OCI-LY3 (cell line): Measurements from ENCODE around the gene COPRS.
"Not testable (repeated sequence)": the region's sequence is repeated elsewhere in the genome, so short reads cannot be mapped to it uniquely, and the experiment has no call there.

ENCODE experiments used
- H2AFZ ChIP-seq: fragments of 200-600, 300-600 bp; shearing (Covaris generic); 2 replicates; pipeline ENCODE4 v1.6.0; 2014; ENCODE audit warnings: antibody characterized with exemption, low read depth, low read length
- H3K27ac ChIP-seq: fragments of 200-600, 300-600 bp; sonication (generic); 2 replicates; pipeline ENCODE4 v1.5.1; 2014; ENCODE audit warnings: mild to moderate bottlenecking, low read length, moderate library complexity, mixed read lengths
- H3K27me3 ChIP-seq: fragments of 200-600, 300-600 bp; sonication (generic); 2 replicates; pipeline ENCODE4 v1.6.1; 2014; ENCODE audit warnings: low read depth, low read length, mixed read lengths
- H3K36me3 ChIP-seq: fragments of 200-600, 300-600 bp; sonication (generic); replicated peaks from 2 replicates; pipeline ENCODE3; 2014; ENCODE audit warnings: low read depth, low read length, mixed read lengths
- H3K4me1 ChIP-seq: fragments of 300-600, 200-600 bp; sonication (generic); 2 replicates; pipeline ENCODE4 v1.6.1; 2014; ENCODE audit warnings: low read length, mixed read lengths
- H3K4me2 ChIP-seq: fragments of 200-600, 300-600 bp; sonication (generic); 2 replicates; pipeline ENCODE4 v1.6.1; 2014; ENCODE audit warnings: low read length, mixed read lengths
- H3K4me3 ChIP-seq: fragments of 300-600, 200-600 bp; sonication (generic); 2 replicates; pipeline ENCODE4 v1.5.1; 2014; ENCODE audit warnings: antibody characterized with exemption, mild to moderate bottlenecking, low read length, moderate library complexity
- H3K79me2 ChIP-seq: fragments of 300-600, 200-600 bp; shearing (Covaris generic); 2 replicates; pipeline ENCODE4 v1.6.1; 2014; ENCODE audit warnings: mild to moderate bottlenecking, low read length, mixed read lengths
- H3K9ac ChIP-seq: fragments of 300-600, 200-600 bp; shearing (Covaris generic); 2 replicates; pipeline ENCODE4 v1.6.0; 2014; ENCODE audit warnings: mild to moderate bottlenecking, low read length, moderate library complexity
- H3K9me3 ChIP-seq: fragments of 200-600, 300-600 bp; shearing (Covaris generic); 2 replicates; pipeline ENCODE4 v1.6.1; 2014; ENCODE audit warnings: low read length, mixed read lengths; ENCODE audit not compliant: insufficient read depth
- H4K20me1 ChIP-seq: fragments of 200-600, 300-600 bp; sonication (generic); 2 replicates; pipeline ENCODE4 v1.6.1; 2016; ENCODE audit warnings: low read length, mixed read lengths; ENCODE audit not compliant: insufficient read depth
- EZH2phosphoT487 ChIP-seq: fragments of 200-600 bp; shearing (Covaris generic); IDR thresholded peaks from 2 replicates; pipeline ENCODE4 v1.6.1; 2018; ENCODE audit warnings: antibody characterized with exemption, mixed run types, low read depth
- TF ChIP-seq, protein P1 (sequence below): fragments of 200-600, 300-600 bp; sonication (generic); IDR thresholded peaks from 2 replicates; pipeline ENCODE4 v1.5.1; 2014; ENCODE audit warnings: antibody characterized with exemption, low read length, low read depth

Gene COPRS

DNA sequence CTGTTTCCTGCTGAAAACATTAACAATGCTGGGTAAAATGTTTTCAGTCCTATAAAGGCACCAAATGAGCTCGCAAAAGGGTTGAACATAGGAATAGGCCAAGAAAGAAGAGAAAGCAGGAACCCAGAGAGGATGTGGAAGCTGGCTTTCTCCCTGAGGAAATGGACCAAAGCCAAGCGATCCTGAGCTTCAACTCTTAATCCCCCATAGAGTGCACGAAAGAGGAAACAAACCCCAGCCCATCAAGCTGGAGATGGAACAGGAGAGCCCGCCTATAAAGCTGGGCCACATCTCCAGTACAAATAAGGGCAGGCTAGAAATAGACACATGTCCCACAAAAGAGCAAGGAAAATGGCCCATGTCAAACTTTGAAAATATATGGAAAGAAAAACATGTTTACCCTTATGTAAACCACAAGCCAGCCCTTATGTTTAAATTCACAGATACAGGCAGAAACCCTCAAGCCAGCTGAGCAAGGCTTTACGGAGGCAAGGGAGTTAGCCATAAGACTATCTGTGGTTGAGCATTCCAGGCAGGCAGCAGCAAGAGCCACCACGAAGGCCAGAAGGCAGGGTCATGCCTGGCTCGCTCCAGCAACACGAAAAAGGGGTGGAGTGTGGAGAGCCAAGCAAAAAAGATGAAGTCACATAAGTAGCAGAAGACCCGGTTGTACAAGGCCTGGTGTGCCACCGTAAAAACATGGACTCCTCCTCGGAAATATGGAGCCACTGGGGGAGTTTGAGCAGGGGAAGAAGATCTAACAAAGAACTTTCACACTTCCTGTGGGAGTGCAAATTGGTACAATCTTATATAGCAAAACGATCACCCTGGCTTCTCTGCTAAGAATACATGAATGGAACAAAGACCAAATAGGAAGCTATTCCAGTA, 27.8 kb downstream of the COPRS start:
- Histone ChIP-seq H4K20me1 (no peaks in the 10 kb centered on the region), H3K27me3 (no peaks in the 10 kb centered on the region), H2AFZ (no peak overlapping the region), H3K27ac (no peak overlapping the region), H3K4me3 (no peak overlapping the region), H3K9ac (no peak overlapping the region), H3K4me1 (peaks cover 16% of the 10 kb centered on the region), H3K9me3 (no peaks in the 10 kb centered on the region), H3K4me2 (no peak overlapping the region), H3K36me3 (no peaks in the 10 kb centered on the region), H3K79me2 (no peaks in the 10 kb centered on the region)
- TF ChIP-seq EZH2phosphoT487: no peak
- TF ChIP-seq, protein P1, sequence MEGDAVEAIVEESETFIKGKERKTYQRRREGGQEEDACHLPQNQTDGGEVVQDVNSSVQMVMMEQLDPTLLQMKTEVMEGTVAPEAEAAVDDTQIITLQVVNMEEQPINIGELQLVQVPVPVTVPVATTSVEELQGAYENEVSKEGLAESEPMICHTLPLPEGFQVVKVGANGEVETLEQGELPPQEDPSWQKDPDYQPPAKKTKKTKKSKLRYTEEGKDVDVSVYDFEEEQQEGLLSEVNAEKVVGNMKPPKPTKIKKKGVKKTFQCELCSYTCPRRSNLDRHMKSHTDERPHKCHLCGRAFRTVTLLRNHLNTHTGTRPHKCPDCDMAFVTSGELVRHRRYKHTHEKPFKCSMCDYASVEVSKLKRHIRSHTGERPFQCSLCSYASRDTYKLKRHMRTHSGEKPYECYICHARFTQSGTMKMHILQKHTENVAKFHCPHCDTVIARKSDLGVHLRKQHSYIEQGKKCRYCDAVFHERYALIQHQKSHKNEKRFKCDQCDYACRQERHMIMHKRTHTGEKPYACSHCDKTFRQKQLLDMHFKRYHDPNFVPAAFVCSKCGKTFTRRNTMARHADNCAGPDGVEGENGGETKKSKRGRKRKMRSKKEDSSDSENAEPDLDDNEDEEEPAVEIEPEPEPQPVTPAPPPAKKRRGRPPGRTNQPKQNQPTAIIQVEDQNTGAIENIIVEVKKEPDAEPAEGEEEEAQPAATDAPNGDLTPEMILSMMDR: no peak

DNA sequence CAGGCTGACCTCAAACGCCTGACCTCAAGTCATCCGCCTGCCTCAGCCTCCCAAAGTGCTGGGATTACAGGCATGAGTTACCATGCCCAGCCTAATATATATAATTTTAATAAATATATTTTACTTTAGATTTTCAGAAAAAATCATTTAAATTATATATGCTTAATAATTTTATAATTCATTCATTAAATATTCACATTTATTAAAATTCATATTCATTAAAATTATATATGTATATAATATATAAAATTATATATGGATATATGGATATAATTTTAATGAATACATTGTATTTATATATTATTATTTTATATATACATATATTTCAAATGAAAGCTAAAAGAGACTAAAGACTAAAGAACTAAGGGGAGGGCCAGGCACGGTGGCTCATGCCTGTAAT, 29.4 kb downstream of the COPRS start:
- no peak for TF ChIP-seq EZH2phosphoT487
- TF ChIP-seq, protein P1: no peak
- Histone ChIP-seq H3K27me3 (no peaks in the 10 kb centered on the region), H3K27ac (no peak overlapping the region), H3K9me3 (no peaks in the 10 kb centered on the region), H4K20me1 (no peaks in the 10 kb centered on the region), H3K4me2 (no peak overlapping the region), H3K79me2 (no peaks in the 10 kb centered on the region), H3K36me3 (no peaks in the 10 kb centered on the region), H3K9ac (no peak overlapping the region), H3K4me1 (peaks cover 9% of the 10 kb centered on the region), H3K4me3 (no peak overlapping the region), H2AFZ (no peak overlapping the region)

DNA sequence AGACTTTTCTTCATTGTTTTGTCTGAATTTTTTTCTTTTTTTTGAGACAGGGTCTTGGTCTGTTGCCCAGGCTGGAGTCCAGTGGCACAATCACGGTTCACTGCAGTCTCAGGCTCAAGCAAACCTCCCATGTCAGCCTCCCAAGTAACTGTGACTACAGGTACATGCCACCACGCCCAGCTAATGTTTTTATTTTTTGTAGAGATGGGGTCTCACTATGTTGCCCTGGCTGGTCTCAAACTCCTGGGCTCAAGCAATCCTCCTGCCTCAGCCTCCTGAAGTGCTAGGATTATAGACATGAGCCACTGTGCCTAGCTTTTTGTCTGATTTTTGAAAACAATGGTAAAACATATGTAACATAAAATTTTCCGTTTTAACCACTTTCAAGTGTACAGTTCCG, 30.1 kb downstream of the COPRS start:
- H3K9me3 ChIP-seq, H3K27me3 ChIP-seq, H3K4me1 ChIP-seq, H2AFZ ChIP-seq, H3K4me3 ChIP-seq, H4K20me1 ChIP-seq, H3K9ac ChIP-seq, H3K79me2 ChIP-seq, H3K4me2 ChIP-seq, H3K27ac ChIP-seq, H3K36me3 ChIP-seq: not testable (repeated sequence)

DNA sequence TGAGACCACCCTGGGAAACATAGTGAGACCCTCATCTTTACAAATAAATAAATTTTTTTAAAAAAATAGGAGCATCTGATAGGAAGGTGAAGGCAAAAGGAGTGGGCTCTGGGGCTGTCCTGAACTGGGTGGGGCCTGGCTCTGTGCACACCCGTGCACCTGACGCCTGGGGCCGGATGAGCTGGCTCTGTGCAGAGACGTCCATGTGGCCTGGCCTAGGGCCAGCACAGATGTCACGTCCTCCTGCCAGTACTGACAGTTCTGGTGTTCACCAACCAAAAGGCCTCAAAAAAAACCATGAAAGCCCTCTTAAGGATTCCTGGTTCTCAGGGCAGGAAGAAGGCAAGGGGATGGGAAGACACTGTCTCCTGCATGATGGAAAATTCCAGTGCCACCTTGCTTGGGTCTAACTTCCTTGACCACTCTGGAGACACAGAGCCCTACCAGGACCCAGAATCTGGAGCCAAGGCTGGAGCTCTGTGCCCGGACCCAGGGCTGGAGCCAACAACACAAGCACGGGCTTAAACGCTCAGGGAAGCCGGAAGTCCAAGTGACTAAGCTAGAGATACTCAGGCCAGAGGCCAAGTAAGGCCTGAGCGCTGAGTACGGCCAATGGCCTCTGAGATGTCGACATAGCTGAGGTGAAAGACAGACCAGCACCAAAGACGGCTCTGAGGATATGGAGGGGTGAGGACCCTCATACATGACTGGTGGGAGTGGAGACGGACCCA, 32.9 kb downstream of the COPRS start:
- Histone ChIP-seq H3K4me1 (no peaks in the 10 kb centered on the region), H3K79me2 (no peaks in the 10 kb centered on the region), H3K4me2 (no peak overlapping the region), H3K36me3 (no peaks in the 10 kb centered on the region), H3K9me3 (no peaks in the 10 kb centered on the region), H2AFZ (no peak overlapping the region), H3K27ac (no peak overlapping the region), H3K27me3 (no peaks in the 10 kb centered on the region), H3K4me3 (no peak overlapping the region), H4K20me1 (no peaks in the 10 kb centered on the region), H3K9ac (no peak overlapping the region)
- TF ChIP-seq, protein P1: no peak
- no peak for TF ChIP-seq EZH2phosphoT487
